ENCODE results near the gene FAM234B. TPM values are rescaled to one million over a fixed set of nuclear protein-coding genes. Genes with fewer than 3 reads are reported as not detected.

FAM234B gene
- total RNA-seq, 1 experiment from 2014 or later: 20.8 TPM

DNA sequence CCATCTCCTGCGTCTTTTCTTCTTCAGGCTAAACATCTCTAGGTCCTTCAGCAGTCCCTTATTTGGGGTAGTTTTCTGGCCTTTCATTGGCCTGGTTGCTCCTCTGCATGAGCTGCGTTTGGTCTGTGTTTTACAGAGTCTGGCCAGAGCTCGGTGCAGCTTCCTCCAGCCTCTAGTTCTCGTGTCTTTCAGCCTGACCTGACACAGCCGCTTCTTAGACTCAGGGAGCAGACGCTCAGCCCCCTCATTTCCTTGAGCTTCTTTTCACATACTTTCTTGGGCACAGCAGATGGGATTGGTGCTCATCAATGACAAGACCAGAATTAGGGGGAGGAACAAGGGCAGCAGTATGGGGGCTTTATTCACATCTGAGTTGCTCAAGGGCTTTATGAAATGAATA, 72.8 kb downstream of the FAM234B start:
- H4K5ac ChIP-seq (ENCODE audit: insufficient read length, low read depth, low read length): no peak overlapping the region
- no peaks in the 10 kb centered on the region for H4K20me1 ChIP-seq (ENCODE audit: control insufficient read depth, insufficient read depth, insufficient read length)
- no peak overlapping the region for H4K8ac ChIP-seq (replicated peaks; ENCODE audit: insufficient read length, low read depth, low read length)
- no peak overlapping the region for H3K18ac ChIP-seq (ENCODE audit: insufficient read length, low read depth, low read length)
- H3K27ac ChIP-seq (ENCODE audit: insufficient read length, low read depth, low read length): no peak overlapping the region
- Mint-ChIP-seq H3K36me3 (ENCODE audit: insufficient read depth in 1 of 3, low read depth in 3 of 3) (peaks cover 0 to 4% (median 2%) of the 10 kb centered on the region in 3 experiments; a peak in 5 of 7 replicates), H3K4me1 (peaks cover 30 to 31% of the 10 kb centered on the region in 2 experiments), H3K27ac (no peak overlapping the region), H3K27me3 (ENCODE audit: low read depth) (no peaks in the 10 kb centered on the region; the same call in 1 of the 2 replicates), H3K4me3 (no peak overlapping the region), H3K9me3 (peaks cover 3% of the 10 kb centered on the region in 2 experiments; a peak in 4 of 5 replicates)
- H2BK12ac ChIP-seq (ENCODE audit: insufficient read length, low read depth, low read length): no peak overlapping the region
- H3K27me3 ChIP-seq (ENCODE audit: insufficient read depth, low read length): no peaks in the 10 kb centered on the region
- WGBS (ENCODE audit: extremely low coverage, insufficient read length, low lambda C conversion rate): no CpG with 5 or more reads among the region's 6 CpGs
- H3K9ac ChIP-seq (ENCODE audit: extremely low read depth, insufficient read length, low read length): no peak overlapping the region
- no peak overlapping the region for H3K14ac ChIP-seq (ENCODE audit: insufficient read depth, low read length)
- H2AFZ ChIP-seq (ENCODE audit: low read length): no peak overlapping the region
- H3T11ph ChIP-seq (ENCODE audit: low read length): no peak overlapping the region
- H2BK20ac ChIP-seq (ENCODE audit: low read depth, low read length, poor library complexity, severe bottlenecking): no peak overlapping the region
- no peaks in the 10 kb centered on the region for H3K79me1 ChIP-seq (ENCODE audit: insufficient read depth, low read depth, low read length, poor library complexity, severe bottlenecking)
- no peak overlapping the region for H3K56ac ChIP-seq (ENCODE audit: insufficient read length, low read depth, low read length)
- H3K4me2 ChIP-seq (ENCODE audit: insufficient read depth, insufficient read length, low read length): no peak overlapping the region
- no peak overlapping the region for H2BK15ac ChIP-seq (ENCODE audit: low read depth, low read length)
- peaks cover 8% of the 10 kb centered on the region; the same call in 1 of the 2 replicates for H3K4me1 ChIP-seq (ENCODE audit: insufficient read depth, low read length)
- no peak for DNase-seq
- H3K23ac ChIP-seq (ENCODE audit: insufficient read length, low read depth, low read length): no peak overlapping the region
- no peak overlapping the region for H4K91ac ChIP-seq (ENCODE audit: insufficient read length, low read depth, low read length)
- H3K4ac ChIP-seq (ENCODE audit: low read depth, low read length): no peak overlapping the region
- H3K79me2 ChIP-seq (ENCODE audit: insufficient read depth, low read length): no peaks in the 10 kb centered on the region
- H3K9me3 ChIP-seq (ENCODE audit: control insufficient read depth, low read depth, low read length): no peaks in the 10 kb centered on the region
- no peak overlapping the region for H2AK5ac ChIP-seq (ENCODE audit: insufficient read length, low read length)
- no peak overlapping the region for H2BK120ac ChIP-seq (ENCODE audit: low read depth, low read length, poor library complexity, severe bottlenecking)
- no peaks in the 10 kb centered on the region for H3K23me2 ChIP-seq (ENCODE audit: insufficient read length, low read depth, low read length, poor library complexity, severe bottlenecking)
- no peak overlapping the region for H2BK5ac ChIP-seq (ENCODE audit: insufficient read length, low read length)
- TF ChIP-seq, protein P1, sequence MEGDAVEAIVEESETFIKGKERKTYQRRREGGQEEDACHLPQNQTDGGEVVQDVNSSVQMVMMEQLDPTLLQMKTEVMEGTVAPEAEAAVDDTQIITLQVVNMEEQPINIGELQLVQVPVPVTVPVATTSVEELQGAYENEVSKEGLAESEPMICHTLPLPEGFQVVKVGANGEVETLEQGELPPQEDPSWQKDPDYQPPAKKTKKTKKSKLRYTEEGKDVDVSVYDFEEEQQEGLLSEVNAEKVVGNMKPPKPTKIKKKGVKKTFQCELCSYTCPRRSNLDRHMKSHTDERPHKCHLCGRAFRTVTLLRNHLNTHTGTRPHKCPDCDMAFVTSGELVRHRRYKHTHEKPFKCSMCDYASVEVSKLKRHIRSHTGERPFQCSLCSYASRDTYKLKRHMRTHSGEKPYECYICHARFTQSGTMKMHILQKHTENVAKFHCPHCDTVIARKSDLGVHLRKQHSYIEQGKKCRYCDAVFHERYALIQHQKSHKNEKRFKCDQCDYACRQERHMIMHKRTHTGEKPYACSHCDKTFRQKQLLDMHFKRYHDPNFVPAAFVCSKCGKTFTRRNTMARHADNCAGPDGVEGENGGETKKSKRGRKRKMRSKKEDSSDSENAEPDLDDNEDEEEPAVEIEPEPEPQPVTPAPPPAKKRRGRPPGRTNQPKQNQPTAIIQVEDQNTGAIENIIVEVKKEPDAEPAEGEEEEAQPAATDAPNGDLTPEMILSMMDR (conservative IDR thresholded peaks at IDR 0.05): no peak
